Mucosa of gallbladder (tissue), 1 donor: ENCODE measurements around the gene OTUD4. TPM values are rescaled to one million over a fixed set of nuclear protein-coding genes. Genes with fewer than 3 reads are reported as not detected.
"Not testable (repeated sequence)": the region's sequence is repeated elsewhere in the genome, so short reads cannot be mapped to it uniquely, and the experiment has no call there.

Experiments
- DNase-seq: peaks from one replicate; pipeline ENCODE4 v3.0.0-alpha.2; 2020; ENCODE audit warnings: low spot score
- total RNA-seq: library from RNA; stranded (reverse); gene quantifications from one replicate; pipeline ENCODE4 v1.2.1, GENCODE V29; 2021
- donor health status: DM: no; HTN: no; CAD: no.

The OTUD4 gene
- total RNA-seq, 1 donor from 2014 or later: 28.5 TPM

DNA sequence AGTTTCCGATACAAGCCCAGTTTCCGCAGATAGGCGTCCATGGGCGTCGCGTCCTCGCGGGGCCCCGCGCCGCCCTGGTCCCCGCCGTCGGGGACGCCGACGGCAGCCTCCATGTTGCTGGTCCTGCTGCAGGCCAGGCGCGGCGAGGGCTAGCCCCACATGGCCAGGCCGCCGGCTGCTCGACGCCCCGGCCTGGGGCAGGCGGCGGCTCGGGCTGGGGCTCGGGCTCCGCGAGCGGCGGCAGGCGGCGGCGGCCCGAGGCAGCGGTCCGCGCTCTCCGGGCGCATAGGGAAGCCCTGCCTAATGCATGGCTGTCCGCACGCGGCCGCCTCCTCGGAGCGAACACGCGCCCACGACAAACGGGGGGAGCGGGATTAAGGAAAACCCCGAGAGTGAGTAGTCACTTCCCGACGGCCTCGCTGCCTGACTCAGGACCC is 510 bp downstream of the OTUD4 start:
- not testable (repeated sequence) for DNase-seq

DNA sequence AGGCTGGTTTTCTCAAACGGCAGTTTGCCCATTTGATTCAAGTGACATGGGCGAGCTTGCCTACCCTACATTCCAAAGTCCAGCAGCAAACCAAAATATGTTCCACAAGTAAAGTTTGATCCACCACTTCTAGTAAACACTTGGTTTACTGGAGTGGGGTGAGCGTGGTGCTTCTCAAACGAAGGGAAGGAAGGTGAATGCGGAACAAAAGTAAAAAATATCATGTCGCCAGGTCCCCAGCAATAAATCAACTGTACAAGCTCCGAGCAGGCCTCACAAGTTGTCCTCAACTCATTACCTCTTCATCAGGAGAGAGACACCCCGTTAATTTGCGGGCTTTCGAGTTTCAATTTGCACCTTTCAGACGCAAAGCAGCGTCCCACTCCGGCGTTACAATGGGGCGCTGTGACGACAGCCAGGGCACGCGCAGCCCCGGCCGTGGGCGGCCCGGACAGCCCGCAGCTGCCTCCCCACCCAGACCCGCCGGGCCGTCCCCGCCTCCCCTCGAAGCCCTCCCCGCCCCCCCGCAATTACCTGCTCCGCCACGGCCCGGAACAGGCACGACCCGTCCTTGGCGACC is 1.0 kb downstream of the OTUD4 start:
- peak; percentile 71 for DNase-seq

GRCh38 chr4:145178740-145179280 is 1.6 kb downstream of the OTUD4 start:
- no peak for DNase-seq

- no peak for DNase-seq
Observed at GRCh38 chr4:145177906-145178538, 2.4 kb downstream of the OTUD4 start.

GRCh38 chr4:145177511-145177905 is 2.9 kb downstream of the OTUD4 start:
- DNase-seq: no peak

DNA sequence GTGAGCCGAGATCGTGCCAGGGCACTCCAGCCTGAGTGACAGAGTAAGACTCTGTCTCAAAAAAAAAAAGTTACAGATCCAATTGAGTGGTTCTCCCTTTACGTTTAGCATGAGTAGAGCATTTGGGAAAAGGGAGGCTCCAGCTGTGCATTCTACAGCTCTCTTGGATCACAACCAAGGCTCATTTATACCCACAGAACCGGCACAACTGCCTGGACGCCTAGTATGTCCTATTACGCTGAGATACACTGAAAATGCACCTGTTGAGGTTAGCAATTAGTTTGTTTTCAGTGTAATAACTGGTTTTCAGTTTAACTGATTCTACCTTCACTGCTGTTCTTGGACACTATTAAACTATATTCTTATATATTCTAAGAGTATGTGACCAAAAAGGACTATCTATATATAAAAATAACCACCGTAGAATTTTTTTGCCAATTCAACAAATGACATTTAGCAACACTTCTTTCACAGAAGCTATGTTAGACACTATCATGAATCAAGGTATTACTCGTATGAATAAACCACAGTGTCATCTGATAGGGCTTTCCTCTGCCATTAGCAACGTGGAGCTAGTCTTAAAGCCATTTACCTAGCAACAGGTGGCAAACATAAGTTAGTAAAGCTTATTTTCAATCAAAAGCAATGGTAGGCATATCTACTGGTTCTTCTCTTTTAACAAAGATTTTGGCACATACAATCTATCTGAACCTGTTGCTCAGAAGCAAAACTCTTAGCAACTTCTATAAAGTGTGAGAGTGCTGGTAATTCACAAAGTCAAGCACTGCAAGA is 3.6 kb downstream of the OTUD4 start:
- no peak for DNase-seq

DNA sequence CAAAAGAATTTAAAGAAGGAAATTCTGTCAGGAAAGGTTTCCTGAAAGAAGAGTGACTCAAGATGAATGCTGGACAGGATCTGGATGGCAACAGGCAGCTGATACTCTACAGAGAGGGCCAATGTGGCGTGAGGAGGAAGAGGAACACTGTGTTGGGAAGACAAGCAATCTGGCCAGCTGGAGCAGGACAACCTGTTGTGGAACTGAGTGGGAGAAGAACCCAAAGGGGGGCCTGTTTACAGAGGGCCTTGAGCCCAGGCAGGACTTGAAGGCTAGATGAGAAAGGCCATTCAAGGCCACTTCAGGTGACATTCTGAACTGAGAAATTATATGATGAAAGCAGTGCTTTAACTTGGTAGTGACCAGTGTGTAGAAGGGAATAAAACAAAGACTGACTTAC is 8.5 kb downstream of the OTUD4 start:
- DNase-seq: no peak

GRCh38 chr4:145170223-145170622 is 10.2 kb downstream of the OTUD4 start:
- no peak for DNase-seq

DNA sequence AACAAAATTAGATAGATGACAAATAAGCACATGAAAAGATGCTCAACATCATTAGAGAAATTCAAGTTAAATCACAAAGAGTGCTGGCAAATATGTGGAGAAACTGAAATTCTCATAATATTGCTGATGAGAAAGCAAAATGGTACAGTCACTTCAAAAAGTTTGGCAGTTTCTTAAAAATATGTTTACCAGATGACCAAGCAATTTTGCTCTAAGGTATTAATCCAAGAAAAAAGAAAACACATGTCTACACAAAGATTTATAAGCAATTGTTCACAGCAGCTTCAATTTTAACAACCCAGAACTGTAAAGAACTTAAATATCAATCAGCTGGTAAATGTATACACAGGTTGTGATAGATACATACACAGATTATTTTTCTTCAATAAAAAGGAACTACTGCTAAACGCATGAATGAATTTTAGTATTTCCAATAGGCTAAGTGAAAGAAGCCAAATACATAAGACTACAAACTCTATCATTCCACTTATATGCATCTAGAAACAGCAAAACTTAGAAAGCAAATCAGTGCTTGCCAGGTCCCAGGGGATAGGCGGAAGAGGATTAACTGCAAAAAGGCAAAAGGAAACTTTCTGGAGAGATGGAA is 11.7 kb downstream of the OTUD4 start:
- no peak for DNase-seq

- DNase-seq: no peak
Observed at GRCh38 chr4:145167887-145168286, 12.5 kb downstream of the OTUD4 start.

DNA sequence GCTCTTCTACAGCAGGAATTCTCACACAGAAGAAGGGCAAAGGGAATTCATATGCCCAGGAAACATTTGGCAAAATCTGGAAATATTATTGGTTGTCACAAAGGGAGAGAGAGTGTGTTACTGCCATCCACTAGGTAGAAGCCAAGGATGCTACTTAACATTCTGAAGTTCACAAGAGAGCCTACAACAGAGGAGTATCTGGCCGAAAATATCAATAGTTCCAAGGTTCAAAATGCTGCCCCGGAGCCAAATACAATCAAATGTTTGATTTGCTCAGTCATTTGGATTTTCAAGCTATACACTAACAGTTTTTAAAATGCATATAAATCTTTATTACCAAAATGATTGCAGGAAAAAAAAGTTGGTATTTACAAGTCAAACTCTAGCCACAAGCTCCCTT is 18.8 kb downstream of the OTUD4 start:
- no peak for DNase-seq

- no peak for DNase-seq
Observed at GRCh38 chr4:145156986-145157385, 23.4 kb downstream of the OTUD4 start.

DNA sequence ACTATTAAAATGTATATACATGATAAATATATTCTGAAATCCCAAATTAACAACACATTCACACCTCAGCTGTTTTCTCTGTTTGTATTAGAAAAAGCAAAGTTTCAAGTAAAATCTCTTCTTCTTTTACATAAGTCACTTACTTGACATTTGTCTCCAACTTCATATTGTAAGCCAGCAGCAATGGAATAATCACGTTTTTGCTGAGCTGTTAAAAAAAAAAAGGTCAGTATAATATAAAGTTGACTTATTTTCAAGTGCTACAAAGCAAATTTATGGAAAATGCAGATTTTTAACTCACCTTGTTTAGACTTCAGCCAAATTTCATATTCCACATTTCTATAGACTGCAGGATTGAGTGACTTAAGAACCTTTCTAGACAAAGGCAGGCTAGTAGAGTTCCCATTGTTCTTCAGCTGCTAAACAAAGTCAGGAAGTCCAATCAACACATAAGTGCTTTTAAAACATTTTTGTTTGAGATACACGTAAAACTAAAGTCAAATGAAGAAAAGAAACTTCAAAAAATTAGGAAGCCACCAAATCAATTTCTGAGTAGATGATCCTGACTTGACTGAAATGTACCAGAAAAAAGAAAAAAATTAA is 25.0 kb downstream of the OTUD4 start:
- DNase-seq: no peak

DNA sequence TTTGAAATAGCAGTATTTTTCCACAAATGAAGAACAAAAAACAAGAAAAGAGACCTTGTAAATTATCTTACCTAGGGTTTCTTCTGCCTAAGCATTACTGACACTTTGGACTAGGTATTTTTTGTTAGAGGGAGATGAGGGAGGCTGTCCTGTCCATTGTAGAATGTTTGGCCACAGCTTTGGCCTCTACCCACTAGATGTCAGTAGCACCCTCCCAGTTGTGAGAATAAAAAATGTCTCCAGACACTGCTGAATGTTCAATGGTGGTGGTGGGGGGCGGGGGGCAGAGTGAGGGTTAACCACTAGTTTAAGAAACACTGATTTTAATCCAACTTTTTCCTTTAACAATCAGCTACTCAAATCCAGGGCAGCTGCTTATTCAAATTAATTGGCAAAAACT is 25.8 kb downstream of the OTUD4 start:
- DNase-seq: no peak

DNA sequence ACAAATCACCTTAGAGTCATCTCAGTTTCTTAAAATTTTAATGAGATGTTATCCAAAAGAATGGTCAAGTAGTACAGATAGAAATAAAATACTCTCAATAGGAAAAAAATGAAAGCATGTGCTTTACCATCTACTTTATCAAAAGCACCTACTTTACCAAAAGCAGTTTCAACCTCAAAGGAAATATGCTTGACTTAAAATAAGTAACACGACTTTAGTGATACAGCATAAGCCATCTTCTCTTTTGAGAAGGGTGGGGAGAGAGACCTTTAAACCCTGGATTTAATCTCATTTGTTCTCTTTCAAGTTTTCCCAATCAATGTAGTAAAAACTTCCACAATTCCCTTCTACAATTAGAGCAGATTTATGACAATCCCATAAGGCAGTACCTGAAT is 26.5 kb downstream of the OTUD4 start:
- no peak for DNase-seq

DNA sequence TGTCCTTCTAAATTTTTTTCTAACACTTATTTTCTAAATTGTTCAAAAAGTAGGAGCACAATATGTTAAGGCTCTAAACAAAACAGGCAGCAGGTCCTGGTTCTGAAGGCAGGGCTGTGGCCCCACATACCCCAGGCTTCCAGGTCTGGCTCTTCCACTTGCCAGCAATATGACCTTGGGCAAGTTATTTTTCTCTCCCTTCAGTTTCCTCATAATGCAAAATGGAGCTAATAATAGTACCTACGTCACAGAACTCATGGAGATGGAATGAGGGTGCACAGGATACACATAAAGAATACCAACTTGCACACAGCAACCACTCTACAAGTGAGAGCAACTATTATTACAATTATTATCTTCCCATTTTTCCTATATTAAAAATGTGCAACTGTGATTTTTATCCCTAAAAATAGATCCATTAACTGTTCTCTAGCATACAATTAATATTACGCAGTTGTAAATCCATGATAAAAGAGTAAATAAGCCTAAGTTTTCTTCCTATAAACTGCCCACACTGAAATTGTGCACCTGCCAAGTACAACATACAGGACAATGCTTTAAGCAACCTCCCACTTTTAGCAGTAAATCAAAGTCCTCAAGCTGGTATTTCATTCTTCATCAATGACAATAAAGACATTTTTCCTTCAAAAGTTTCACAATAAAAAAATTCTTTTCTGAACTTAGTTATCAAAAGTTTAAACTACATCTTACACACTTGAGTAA is 27.0 kb downstream of the OTUD4 start:
- no peak for DNase-seq

GRCh38 chr4:145148980-145149379 is 31.4 kb downstream of the OTUD4 start:
- DNase-seq: no peak

GRCh38 chr4:145136219-145136618 is 44.2 kb downstream of the OTUD4 start:
- not testable (repeated sequence) for DNase-seq

- no peak for DNase-seq
Observed at GRCh38 chr4:145132511-145133098, 47.8 kb downstream of the OTUD4 start.

DNA sequence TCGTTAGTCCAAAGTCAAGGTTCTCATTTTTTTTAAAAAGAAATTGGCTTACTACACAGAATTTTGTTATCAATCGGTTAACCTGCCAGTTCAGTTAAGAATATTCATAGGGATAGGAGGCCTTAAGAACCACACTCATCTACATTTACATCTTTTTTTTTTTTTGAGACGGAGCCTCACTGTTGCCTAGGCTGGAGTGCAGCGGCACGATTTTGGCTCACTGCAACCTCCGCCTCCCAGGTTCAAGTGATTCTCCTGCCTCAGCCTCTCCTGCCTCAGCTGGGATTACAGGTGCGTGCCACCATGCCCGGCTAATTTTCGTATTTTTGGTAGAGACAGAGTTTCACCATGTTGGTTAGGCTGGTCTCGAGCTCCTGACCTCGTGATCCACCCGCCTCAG is 48.5 kb downstream of the OTUD4 start:
- no peak for DNase-seq
